Measurements from ENCODE around the gene KCNQ1. TPM values are rescaled to one million over a fixed set of nuclear protein-coding genes. Genes with fewer than 3 reads are reported as not detected.
A peak's percentile ranks its signal among the peaks of the same experiment; 100 is the strongest.

KCNQ1 gene
- total RNA-seq, 1 experiment from 2014 or later = 1.0 TPM

GRCh38 chr11:2538951-2539350 is 94.1 kb downstream of the KCNQ1 start:
- Histone ChIP-seq H3K36me3 (ENCODE audit: control insufficient read depth, insufficient read depth, low read length) (no peaks in the 10 kb centered on the region), H3K4me3 (ENCODE audit: low read depth, low read length) (no peak overlapping the region), H3K4me1 (peaks cover 9% of the 10 kb centered on the region), H3K27me3 (replicated peaks; ENCODE audit: control insufficient read depth, insufficient read depth, low read length) (no peaks in the 10 kb centered on the region), H3K9me3 (no peaks in the 10 kb centered on the region; the same call in 1 of the 2 replicates)
- TF ChIP-seq CTCF (IDR thresholded peaks at IDR 0.05; ENCODE audit: insufficient read depth in 1 of 2, low read depth in 1 of 2, low read length in 1 of 2, severe bottlenecking in 1 of 2, unreplicated experiment in 1 of 2) = no peak
- CTCF ChIA-PET = no interaction called here
- Mint-ChIP-seq H3K27me3 (ENCODE audit: insufficient read depth, unreplicated experiment) (no peaks in the 10 kb centered on the region), H3K36me3 (ENCODE audit: insufficient read depth, unreplicated experiment) (no peaks in the 10 kb centered on the region), H3K27ac (ENCODE audit: unreplicated experiment) (no peak overlapping the region), H3K9me3 (ENCODE audit: unreplicated experiment) (no peaks in the 10 kb centered on the region), H3K4me1 (ENCODE audit: low read depth, unreplicated experiment) (no peaks in the 10 kb centered on the region), H3K4me3 (ENCODE audit: unreplicated experiment) (no peak overlapping the region)
- intact Hi-C loops (cut with micrococcal nuclease; ENCODE audit: unreplicated experiment) = no loop called here
- DNase-seq = peak in 1 of 2 experiments; percentile 23
- BruUV-seq (replicated peaks) = no TSS peak
- POLR2A ChIA-PET = no interaction called here

GRCh38 chr11:2539371-2540222 is 94.8 kb downstream of the KCNQ1 start:
- Histone ChIP-seq H3K36me3 (ENCODE audit: control insufficient read depth, insufficient read depth, low read length) (no peaks in the 10 kb centered on the region), H3K4me1 (peaks cover 2% of the 10 kb centered on the region), H3K4me3 (ENCODE audit: low read depth, low read length) (no peak overlapping the region), H3K9me3 (no peaks in the 10 kb centered on the region; the same call in 1 of the 2 replicates), H3K27me3 (replicated peaks; ENCODE audit: control insufficient read depth, insufficient read depth, low read length) (no peaks in the 10 kb centered on the region)
- Mint-ChIP-seq H3K9me3 (ENCODE audit: unreplicated experiment) (no peaks in the 10 kb centered on the region), H3K27ac (ENCODE audit: unreplicated experiment) (no peak overlapping the region), H3K36me3 (ENCODE audit: insufficient read depth, unreplicated experiment) (no peaks in the 10 kb centered on the region), H3K4me3 (ENCODE audit: unreplicated experiment) (no peak overlapping the region), H3K4me1 (ENCODE audit: low read depth, unreplicated experiment) (no peaks in the 10 kb centered on the region), H3K27me3 (ENCODE audit: insufficient read depth, unreplicated experiment) (no peaks in the 10 kb centered on the region)
- ChIA-PET CTCF (no interaction called here), POLR2A (no interaction called here)
- peak in 1 of 2 experiments; percentile 25 for DNase-seq
- intact Hi-C loops (cut with micrococcal nuclease; ENCODE audit: unreplicated experiment) = no loop called here
- TF ChIP-seq CTCF (IDR thresholded peaks at IDR 0.05; ENCODE audit: insufficient read depth in 1 of 2, low read depth in 1 of 2, low read length in 1 of 2, severe bottlenecking in 1 of 2, unreplicated experiment in 1 of 2) = no peak
- BruUV-seq (replicated peaks) = no TSS peak

- H3K36me3 Mint-ChIP-seq (ENCODE audit: insufficient read depth, unreplicated experiment) = no peaks in the 10 kb centered on the region
- no peaks in the 10 kb centered on the region for H3K36me3 ChIP-seq (ENCODE audit: control insufficient read depth, insufficient read depth, low read length)
- H3K27me3 Mint-ChIP-seq (ENCODE audit: insufficient read depth, unreplicated experiment) = no peaks in the 10 kb centered on the region
- peak in 1 of 2 experiments; percentile 24 for DNase-seq
- H3K9me3 Mint-ChIP-seq (ENCODE audit: unreplicated experiment) = no peaks in the 10 kb centered on the region
- H3K4me1 Mint-ChIP-seq (ENCODE audit: low read depth, unreplicated experiment) = no peaks in the 10 kb centered on the region
- intact Hi-C loops (cut with micrococcal nuclease; ENCODE audit: unreplicated experiment) = no loop called here
- CTCF ChIA-PET = no interaction called here
- H3K4me1 ChIP-seq = no peaks in the 10 kb centered on the region
- H3K27ac Mint-ChIP-seq (ENCODE audit: unreplicated experiment) = no peak overlapping the region
- H3K9me3 ChIP-seq = no peaks in the 10 kb centered on the region; the same call in 1 of the 2 replicates
- no peak overlapping the region for H3K4me3 ChIP-seq (ENCODE audit: low read depth, low read length)
- H3K27me3 ChIP-seq (replicated peaks; ENCODE audit: control insufficient read depth, insufficient read depth, low read length) = no peaks in the 10 kb centered on the region
- no TSS peak for BruUV-seq (replicated peaks)
- TF ChIP-seq CTCF (IDR thresholded peaks at IDR 0.05; ENCODE audit: insufficient read depth in 1 of 2, low read depth in 1 of 2, low read length in 1 of 2, severe bottlenecking in 1 of 2, unreplicated experiment in 1 of 2) = no peak
- H3K4me3 Mint-ChIP-seq (ENCODE audit: unreplicated experiment) = no peak overlapping the region
- POLR2A ChIA-PET = no interaction called here
Measured at GRCh38 chr11:2540223-2540991, 95.6 kb downstream of the KCNQ1 start.

Measured in Caco-2 (cell line).